GM23338 (cell line): Measurements from ENCODE around the gene TUG1. TPM values are rescaled to one million over a fixed set of nuclear protein-coding genes. Genes with fewer than 3 reads are reported as not detected.

ENCODE experiments used
- ATAC-seq: fragments of 200-7000 bp; cut with Tn5 transposase; 3 replicates; pipeline ENCODE4 v1.9.1; 2020
- DNase-seq: peaks from one replicate; pipeline ENCODE4 v3.0.0-alpha.2; 2015; ENCODE audit warnings: low spot score
- H2AFZ ChIP-seq: fragments of 200-600 bp; sonication (generic); 2 replicates; pipeline ENCODE4 v1.8.0; 2016; ENCODE audit warnings: antibody characterized with exemption, mild to moderate bottlenecking, moderate library complexity
- H3F3A ChIP-seq: fragments of 200-600 bp; sonication (generic); replicated peaks from 2 replicates; pipeline ENCODE4 v1.8.0; 2017; ENCODE audit warnings: antibody characterized with exemption, mixed run types, low read depth
- H3K27ac ChIP-seq: fragments of 200-600 bp; sonication (generic); 2 replicates; pipeline ENCODE4 v1.6.1; 2016; ENCODE audit warnings: low read depth
- H3K27me3 ChIP-seq: fragments of 200-600 bp; sonication (generic); 2 replicates; pipeline ENCODE4 v1.8.0; 2016; ENCODE audit warnings: mild to moderate bottlenecking, mixed run types, moderate library complexity; ENCODE audit not compliant: insufficient read depth
- H3K36me3 ChIP-seq: fragments of 200-600 bp; sonication (generic); 2 replicates; pipeline ENCODE4 v1.8.0; 2016; ENCODE audit warnings: mild to moderate bottlenecking; ENCODE audit not compliant: insufficient read depth
- H3K4me1 ChIP-seq: fragments of 200-600 bp; sonication (generic); 2 replicates; pipeline ENCODE4 v1.8.0; 2016; ENCODE audit warnings: mild to moderate bottlenecking, moderate library complexity; ENCODE audit not compliant: insufficient read depth
- H3K4me2 ChIP-seq: fragments of 200-600 bp; sonication (generic); 2 replicates; pipeline ENCODE4 v1.7.1; 2017; ENCODE audit warnings: mixed run types
- H3K4me3 ChIP-seq: fragments of 200-600 bp; sonication (generic); 2 replicates; pipeline ENCODE4 v1.6.1; 2016; ENCODE audit warnings: mixed run types
- H3K79me2 ChIP-seq: fragments of 200-600 bp; sonication (generic); replicated peaks from 2 replicates; pipeline ENCODE4 v1.8.0; 2017; ENCODE audit warnings: mild to moderate bottlenecking; ENCODE audit not compliant: insufficient read depth
- H3K9me2 ChIP-seq: fragments of 200-600 bp; sonication (generic); 2 replicates; pipeline ENCODE4 v1.8.0; 2017; ENCODE audit not compliant: insufficient read depth
- H4K20me1 ChIP-seq: fragments of 200-600 bp; sonication (generic); replicated peaks from 2 replicates; pipeline ENCODE4 v1.8.0; 2017; ENCODE audit warnings: mild to moderate bottlenecking; ENCODE audit not compliant: insufficient read depth
- H3K27ac Mint-ChIP-seq: 2 replicates; pipeline ENCODE4 v1.8.0; 2020; ENCODE audit warnings: inconsistent platforms, mild to moderate bottlenecking, moderate library complexity, mixed read lengths
- H3K27me3 Mint-ChIP-seq: 3 replicates; pipeline ENCODE4 v1.8.0; 2022; ENCODE audit warnings: low read depth, mild to moderate bottlenecking, moderate library complexity, mixed read lengths, inconsistent platforms; ENCODE audit not compliant: insufficient read depth, poor library complexity
- H3K36me3 Mint-ChIP-seq: 3 replicates; pipeline ENCODE4 v1.8.0; 2021; ENCODE audit warnings: low read depth, mild to moderate bottlenecking, inconsistent platforms, moderate library complexity, mixed read lengths
- H3K4me1 Mint-ChIP-seq: 3 replicates; pipeline ENCODE4 v1.8.0; 2020; ENCODE audit warnings: mild to moderate bottlenecking, inconsistent platforms, mixed read lengths
- H3K4me3 Mint-ChIP-seq: 3 replicates; pipeline ENCODE4 v1.8.0; 2021; ENCODE audit warnings: moderate library complexity, mild to moderate bottlenecking, inconsistent platforms, mixed read lengths
- H3K9me3 Mint-ChIP-seq: 3 replicates; pipeline ENCODE4 v1.8.0; 2020; ENCODE audit warnings: moderate library complexity, mild to moderate bottlenecking, inconsistent platforms, mixed read lengths
- CREB1 ChIP-seq: fragments of 250-450 bp; sonication (Bioruptor Pico); IDR thresholded peaks from 2 replicates; pipeline ENCODE4 v1.5.0; 2020; ENCODE audit warnings: low read depth, mild to moderate bottlenecking, moderate library complexity
- EZH2 ChIP-seq: fragments of 200-600 bp; sonication (generic); IDR thresholded peaks from one replicate; pipeline ENCODE4 v1.8.0; 2017; ENCODE audit warnings: antibody characterized with exemption, mild to moderate bottlenecking, low read depth; ENCODE audit not compliant: unreplicated experiment
- EZH2phosphoT487 ChIP-seq: fragments of 200-600 bp; sonication (generic); IDR thresholded peaks from one replicate; pipeline ENCODE4 v1.8.1; 2018; ENCODE audit warnings: antibody characterized with exemption; ENCODE audit not compliant: unreplicated experiment
- JUNB ChIP-seq: IDR thresholded peaks from one replicate; pipeline ENCODE4 v1.6.1; 2016; ENCODE audit warnings: antibody characterized with exemption; ENCODE audit not compliant: unreplicated experiment
- NANOG ChIP-seq: IDR thresholded peaks from 2 replicates; pipeline ENCODE4 v1.6.1; 2016; ENCODE audit warnings: antibody characterized with exemption, borderline replicate concordance
- POLR2AphosphoS5 ChIP-seq: IDR thresholded peaks from 2 replicates; pipeline ENCODE4 v1.6.1; 2016; ENCODE audit warnings: antibody characterized with exemption, low read depth
- STAT1 ChIP-seq: IDR thresholded peaks from one replicate; pipeline ENCODE4 v1.6.1; 2016; ENCODE audit warnings: antibody characterized with exemption; ENCODE audit not compliant: unreplicated experiment
- ZNF114 ChIP-seq: fragments of 250-450 bp; sonication (Bioruptor Pico); IDR thresholded peaks from 2 replicates; pipeline ENCODE4 v1.5.0; 2020; ENCODE audit warnings: mild to moderate bottlenecking, moderate library complexity
- ZNF331 ChIP-seq: fragments of 250-450 bp; sonication (Bioruptor Pico); IDR thresholded peaks from 2 replicates; pipeline ENCODE4 v1.5.0; 2020; ENCODE audit warnings: low read depth, mild to moderate bottlenecking, moderate library complexity
- polyA plus RNA-seq: library from polyadenylated mRNA; unstranded; fragments of >200 nt; fragmentation: Nextera tagmentation; extraction: Ambion mirVana; gene quantifications from 2 replicates; pipeline ENCODE4 v1.2.1, GENCODE V29; 2016
- total RNA-seq: library from RNA; depleted of rRNA; stranded (reverse); fragments of >200 nt; shearing (Covaris generic); gene quantifications from 2 replicates; pipeline ENCODE4 v1.2.3, GENCODE V29; 2014
- TF ChIP-seq, protein P1 (sequence below): IDR thresholded peaks from 2 replicates; pipeline ENCODE4 v1.6.1; 2016; ENCODE audit warnings: antibody characterized with exemption
- TF ChIP-seq, protein P2 (sequence below): IDR thresholded peaks from one replicate; pipeline ENCODE4 v1.6.1; 2018; ENCODE audit warnings: antibody characterized with exemption; ENCODE audit not compliant: unreplicated experiment
- TF ChIP-seq, protein P3 (sequence below), 2 experiments: fragments of 200-600 bp in 1 of 2; sonication (generic) in 1 of 2; conservative IDR thresholded peaks; 2 replicates each; pipeline versions ENCODE4 v1.5.1 to v1.6.1; 2016 to 2017; ENCODE audit warnings: antibody characterized with exemption in 2 of 2, low read depth in 2 of 2, mild to moderate bottlenecking in 2 of 2, moderate library complexity in 1 of 2

TUG1 gene
- total and polyA plus RNA-seq, 2 experiments from 2014 or later: 58.3 to 125 TPM

DNA sequence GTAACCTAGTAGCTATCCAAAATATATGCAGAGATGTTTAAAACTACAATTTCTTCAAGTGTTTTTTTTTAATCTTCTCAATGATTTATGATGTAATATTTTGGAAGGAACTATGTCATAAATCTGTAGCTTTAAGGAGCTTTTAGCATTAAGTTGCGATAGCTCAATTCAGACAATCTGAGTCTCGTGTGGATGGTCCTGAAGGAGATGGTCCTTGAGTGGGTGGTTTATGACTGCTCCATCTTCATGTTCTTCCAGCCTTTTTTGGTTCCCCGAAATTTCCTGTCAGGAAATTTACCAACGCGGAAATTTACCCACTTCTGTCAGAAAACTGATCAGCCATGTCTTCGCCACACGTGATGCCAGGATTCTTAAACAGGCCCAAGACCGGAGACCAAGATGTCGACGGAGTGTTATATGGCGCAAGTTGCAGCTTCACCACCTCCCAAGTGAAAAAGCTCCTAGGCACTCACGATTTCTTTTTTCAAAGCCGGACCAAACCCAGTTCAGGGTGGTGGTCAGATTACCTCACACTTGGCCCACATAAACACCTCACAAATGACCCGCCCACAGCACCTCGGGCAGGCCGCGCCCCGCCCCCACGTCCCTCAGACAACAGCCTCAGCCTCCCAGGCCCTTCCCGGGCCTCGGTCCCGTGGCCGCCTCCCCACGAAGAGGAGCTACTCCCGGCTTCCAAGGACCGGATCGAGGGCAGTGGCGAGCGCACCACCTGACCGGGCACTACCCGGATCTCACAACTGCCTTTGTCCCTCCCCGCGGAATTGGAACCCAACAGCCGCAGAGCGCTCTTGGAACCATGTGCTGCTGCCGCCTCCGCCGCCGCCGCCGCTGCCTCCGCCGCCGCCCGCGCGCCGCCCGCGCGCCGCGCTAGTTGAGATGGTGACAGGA lies 796 bp upstream of the TUG1 start, which contains the start of gene MORC2:
TSS of gene MORC2 (minus strand) at position 760 of the 909 bp plus-strand sequence. CDS start 885 bp downstream, outside the sequence.
- ATAC-seq (peak; percentile 61), DNase-seq (peak; percentile 89)
- Histone ChIP-seq H4K20me1 (peaks cover 68% of the 10 kb centered on the region), H3K36me3 (peaks cover 16% of the 10 kb centered on the region; the same call in 1 of the 2 replicates), H3K4me1 (peaks cover 39% of the 10 kb centered on the region), H3K9me2 (no peaks in the 10 kb centered on the region), H3K4me2 (peak within 1 kb of the TSS; percentile 89), H3K4me3 (peak within 1 kb of the TSS; percentile 77), H2AFZ (no peak within 1 kb of the TSS), H3K27me3 (no peaks in the 10 kb centered on the region), H3K27ac (peak within 1 kb of the TSS; percentile 92), H3K79me2 (peaks cover 93% of the 10 kb centered on the region), H3F3A (no peaks in the 10 kb centered on the region)
- Mint-ChIP-seq H3K4me3 (peak within 1 kb of the TSS; percentile 93), H3K9me3 (peaks cover 25% of the 10 kb centered on the region; the same call in 2 of the 3 replicates), H3K36me3 (peaks cover 67% of the 10 kb centered on the region), H3K27me3 (peaks cover 20% of the 10 kb centered on the region), H3K27ac (peak within 1 kb of the TSS; percentile 96), H3K4me1 (peaks cover 44% of the 10 kb centered on the region)
- no peak for TF ChIP-seq EZH2phosphoT487
- TF ChIP-seq, protein P1, sequence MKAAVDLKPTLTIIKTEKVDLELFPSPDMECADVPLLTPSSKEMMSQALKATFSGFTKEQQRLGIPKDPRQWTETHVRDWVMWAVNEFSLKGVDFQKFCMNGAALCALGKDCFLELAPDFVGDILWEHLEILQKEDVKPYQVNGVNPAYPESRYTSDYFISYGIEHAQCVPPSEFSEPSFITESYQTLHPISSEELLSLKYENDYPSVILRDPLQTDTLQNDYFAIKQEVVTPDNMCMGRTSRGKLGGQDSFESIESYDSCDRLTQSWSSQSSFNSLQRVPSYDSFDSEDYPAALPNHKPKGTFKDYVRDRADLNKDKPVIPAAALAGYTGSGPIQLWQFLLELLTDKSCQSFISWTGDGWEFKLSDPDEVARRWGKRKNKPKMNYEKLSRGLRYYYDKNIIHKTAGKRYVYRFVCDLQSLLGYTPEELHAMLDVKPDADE: 0 out of 2 replicates have a peak, but pooled peaks have one; percentile 2
- peak; percentile 32; the same call in 1 of the 2 replicates for TF ChIP-seq POLR2AphosphoS5
- TF ChIP-seq STAT1: no peak

DNA sequence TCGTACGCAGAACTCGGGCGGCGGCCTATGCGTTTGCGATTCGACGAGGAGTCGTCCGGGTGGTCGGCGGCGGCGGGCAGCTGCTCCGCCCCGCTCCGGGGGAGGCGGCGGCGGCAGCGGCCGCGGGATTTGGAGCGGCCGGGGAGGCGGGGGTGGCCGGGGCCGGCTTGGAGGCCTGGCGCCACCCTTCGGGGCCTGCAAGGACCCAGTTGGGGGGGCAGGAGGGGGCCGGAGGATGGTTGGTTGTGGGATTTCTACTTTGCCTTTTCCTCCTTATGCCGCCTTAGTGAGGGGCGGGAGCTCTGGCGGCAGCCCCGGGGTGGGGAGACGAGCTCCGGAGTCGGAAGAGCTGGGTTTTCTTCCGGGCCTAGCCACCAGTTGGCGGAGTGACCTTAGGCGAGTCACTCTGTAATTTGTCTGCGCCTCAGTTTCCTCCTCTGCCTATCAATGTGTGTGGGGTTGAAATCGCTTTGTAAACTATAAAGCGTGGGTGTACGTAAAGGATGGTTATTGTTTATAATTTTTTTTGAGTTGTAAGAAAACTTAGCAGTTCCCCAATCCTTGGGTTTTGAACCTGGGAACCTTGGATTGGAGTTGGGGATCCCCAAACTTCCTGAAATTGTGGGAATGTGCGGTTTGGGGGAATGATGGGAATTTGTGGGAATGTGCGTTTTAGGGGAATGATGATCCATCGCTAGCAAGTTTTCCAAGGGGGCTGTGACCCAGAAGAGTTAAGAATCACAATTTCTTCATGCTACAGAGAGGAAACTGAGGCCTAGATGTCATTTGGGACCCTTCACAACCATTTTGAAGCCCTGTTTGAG lies 679 bp downstream of the TUG1 start:
- Mint-ChIP-seq H3K4me1 (peaks cover 37% of the 10 kb centered on the region), H3K4me3 (peak overlapping the region; percentile 93), H3K9me3 (peaks cover 35% of the 10 kb centered on the region; the same call in 2 of the 3 replicates), H3K27ac (peak overlapping the region; percentile 90), H3K36me3 (peaks cover 77% of the 10 kb centered on the region), H3K27me3 (peaks cover 15% of the 10 kb centered on the region)
- no peaks in the 10 kb centered on the region for H3K9me2 ChIP-seq
- ATAC-seq (peak; percentile 26), DNase-seq (peak; percentile 59)
- peaks cover 39% of the 10 kb centered on the region for H3K4me1 ChIP-seq
- no peak overlapping the region for H2AFZ ChIP-seq
- peaks cover 93% of the 10 kb centered on the region for H3K79me2 ChIP-seq
- H3K4me2 ChIP-seq: peak overlapping the region; percentile 89
- H3K4me3 ChIP-seq: peak overlapping the region; percentile 77
- H3K27me3 ChIP-seq: no peaks in the 10 kb centered on the region
- H3F3A ChIP-seq: no peaks in the 10 kb centered on the region; the same call in 1 of the 2 replicates
- peak overlapping the region; percentile 84 for H3K27ac ChIP-seq
- H4K20me1 ChIP-seq: peaks cover 74% of the 10 kb centered on the region
- peaks cover 23% of the 10 kb centered on the region; the same call in 1 of the 2 replicates for H3K36me3 ChIP-seq
- TF ChIP-seq STAT1: no peak
- no peak for TF ChIP-seq JUNB
- TF ChIP-seq ZNF114 (CRISPR knock-in tag): no peak
- TF ChIP-seq, protein P2, sequence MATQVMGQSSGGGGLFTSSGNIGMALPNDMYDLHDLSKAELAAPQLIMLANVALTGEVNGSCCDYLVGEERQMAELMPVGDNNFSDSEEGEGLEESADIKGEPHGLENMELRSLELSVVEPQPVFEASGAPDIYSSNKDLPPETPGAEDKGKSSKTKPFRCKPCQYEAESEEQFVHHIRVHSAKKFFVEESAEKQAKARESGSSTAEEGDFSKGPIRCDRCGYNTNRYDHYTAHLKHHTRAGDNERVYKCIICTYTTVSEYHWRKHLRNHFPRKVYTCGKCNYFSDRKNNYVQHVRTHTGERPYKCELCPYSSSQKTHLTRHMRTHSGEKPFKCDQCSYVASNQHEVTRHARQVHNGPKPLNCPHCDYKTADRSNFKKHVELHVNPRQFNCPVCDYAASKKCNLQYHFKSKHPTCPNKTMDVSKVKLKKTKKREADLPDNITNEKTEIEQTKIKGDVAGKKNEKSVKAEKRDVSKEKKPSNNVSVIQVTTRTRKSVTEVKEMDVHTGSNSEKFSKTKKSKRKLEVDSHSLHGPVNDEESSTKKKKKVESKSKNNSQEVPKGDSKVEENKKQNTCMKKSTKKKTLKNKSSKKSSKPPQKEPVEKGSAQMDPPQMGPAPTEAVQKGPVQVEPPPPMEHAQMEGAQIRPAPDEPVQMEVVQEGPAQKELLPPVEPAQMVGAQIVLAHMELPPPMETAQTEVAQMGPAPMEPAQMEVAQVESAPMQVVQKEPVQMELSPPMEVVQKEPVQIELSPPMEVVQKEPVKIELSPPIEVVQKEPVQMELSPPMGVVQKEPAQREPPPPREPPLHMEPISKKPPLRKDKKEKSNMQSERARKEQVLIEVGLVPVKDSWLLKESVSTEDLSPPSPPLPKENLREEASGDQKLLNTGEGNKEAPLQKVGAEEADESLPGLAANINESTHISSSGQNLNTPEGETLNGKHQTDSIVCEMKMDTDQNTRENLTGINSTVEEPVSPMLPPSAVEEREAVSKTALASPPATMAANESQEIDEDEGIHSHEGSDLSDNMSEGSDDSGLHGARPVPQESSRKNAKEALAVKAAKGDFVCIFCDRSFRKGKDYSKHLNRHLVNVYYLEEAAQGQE: no peak
- no peak for TF ChIP-seq EZH2
- TF ChIP-seq ZNF331 (CRISPR knock-in tag): no peak
- TF ChIP-seq NANOG: no peak
- no peak for TF ChIP-seq CREB1 (CRISPR knock-in tag)
- TF ChIP-seq, protein P3, sequence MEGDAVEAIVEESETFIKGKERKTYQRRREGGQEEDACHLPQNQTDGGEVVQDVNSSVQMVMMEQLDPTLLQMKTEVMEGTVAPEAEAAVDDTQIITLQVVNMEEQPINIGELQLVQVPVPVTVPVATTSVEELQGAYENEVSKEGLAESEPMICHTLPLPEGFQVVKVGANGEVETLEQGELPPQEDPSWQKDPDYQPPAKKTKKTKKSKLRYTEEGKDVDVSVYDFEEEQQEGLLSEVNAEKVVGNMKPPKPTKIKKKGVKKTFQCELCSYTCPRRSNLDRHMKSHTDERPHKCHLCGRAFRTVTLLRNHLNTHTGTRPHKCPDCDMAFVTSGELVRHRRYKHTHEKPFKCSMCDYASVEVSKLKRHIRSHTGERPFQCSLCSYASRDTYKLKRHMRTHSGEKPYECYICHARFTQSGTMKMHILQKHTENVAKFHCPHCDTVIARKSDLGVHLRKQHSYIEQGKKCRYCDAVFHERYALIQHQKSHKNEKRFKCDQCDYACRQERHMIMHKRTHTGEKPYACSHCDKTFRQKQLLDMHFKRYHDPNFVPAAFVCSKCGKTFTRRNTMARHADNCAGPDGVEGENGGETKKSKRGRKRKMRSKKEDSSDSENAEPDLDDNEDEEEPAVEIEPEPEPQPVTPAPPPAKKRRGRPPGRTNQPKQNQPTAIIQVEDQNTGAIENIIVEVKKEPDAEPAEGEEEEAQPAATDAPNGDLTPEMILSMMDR (conservative IDR thresholded peaks at IDR 0.05; ENCODE audit: low read depth in 2 of 2): no peak
